Skeletal muscle cell (primary cell): ENCODE data around the gene DPP10.

Source experiments
- DNase-seq: peaks from one replicate; pipeline ENCODE4 v3.0.0-alpha.2; 2010; ENCODE audit warnings: low read depth
- H3K4me3 ChIP-seq: 2 replicates; pipeline ENCODE4 v1.5.1; 2011; ENCODE audit warnings: low read depth, mild to moderate bottlenecking, control low read depth, low read length, moderate library complexity

DPP10 gene

GRCh38 chr2:115691409-115691808 is 1249.0 kb downstream of the DPP10 start:
- DNase-seq: no peak
- H3K4me3 ChIP-seq: no peak overlapping the region

- no peak overlapping the region for H3K4me3 ChIP-seq
- no peak for DNase-seq
These were observed 1252.2 kb downstream of the DPP10 start for GRCh38 chr2:115694651-115695050.

- no peak for DNase-seq
- H3K4me3 ChIP-seq: no peak overlapping the region
These were observed 1290.8 kb downstream of the DPP10 start for GRCh38 chr2:115733190-115733775.

- no peak for DNase-seq
These were observed 1295.7 kb downstream of the DPP10 start for GRCh38 chr2:115738111-115738510.

GRCh38 chr2:115739574-115739973 is 1297.1 kb downstream of the DPP10 start:
- H3K4me3 ChIP-seq: no peak overlapping the region
- no peak for DNase-seq

More at GRCh38 chr2:115738111-115738510, 1295.7 kb downstream of the DPP10 start:
- H3K4me3 ChIP-seq: no peak overlapping the region

GRCh38 chr2:115746151-115746550 is 1303.7 kb downstream of the DPP10 start:
- H3K4me3 ChIP-seq: no peak overlapping the region
- no peak for DNase-seq

- no peak for DNase-seq
- H3K4me3 ChIP-seq: no peak overlapping the region
These were observed 1314.8 kb downstream of the DPP10 start for GRCh38 chr2:115757286-115757685.

- no peak for DNase-seq
- no peak overlapping the region for H3K4me3 ChIP-seq
These were observed 1321.2 kb downstream of the DPP10 start for GRCh38 chr2:115763601-115764000.

GRCh38 chr2:115771516-115771915 is 1329.1 kb downstream of the DPP10 start:
- no peak for DNase-seq
- no peak overlapping the region for H3K4me3 ChIP-seq

GRCh38 chr2:115774361-115774760 is 1331.9 kb downstream of the DPP10 start:
- DNase-seq: no peak
- no peak overlapping the region for H3K4me3 ChIP-seq

GRCh38 chr2:115779085-115779632 is 1336.7 kb downstream of the DPP10 start:
- no peak for DNase-seq
- H3K4me3 ChIP-seq: no peak overlapping the region

- no peak for DNase-seq
- no peak overlapping the region for H3K4me3 ChIP-seq
These were observed 1339.8 kb downstream of the DPP10 start for GRCh38 chr2:115782286-115782685.

- no peak for DNase-seq
- no peak overlapping the region for H3K4me3 ChIP-seq
These were observed 1353.6 kb downstream of the DPP10 start for GRCh38 chr2:115796078-115796477.

GRCh38 chr2:115807276-115807675 is 1364.8 kb downstream of the DPP10 start:
- no peak overlapping the region for H3K4me3 ChIP-seq
- DNase-seq: no peak

- no peak for DNase-seq
- no peak overlapping the region for H3K4me3 ChIP-seq
These were observed 1383.5 kb downstream of the DPP10 start for GRCh38 chr2:115825912-115826311.

- DNase-seq: no peak
- no peak overlapping the region for H3K4me3 ChIP-seq
These were observed 1390.8 kb downstream of the DPP10 start for GRCh38 chr2:115833196-115833595.

GRCh38 chr2:115838539-115838938 is 1396.1 kb downstream of the DPP10 start:
- no peak overlapping the region for H3K4me3 ChIP-seq
- no peak for DNase-seq

- no peak overlapping the region for H3K4me3 ChIP-seq
- no peak for DNase-seq
These were observed 1399.9 kb downstream of the DPP10 start for GRCh38 chr2:115842306-115842705.

- no peak for DNase-seq
- H3K4me3 ChIP-seq: no peak overlapping the region
These were observed 1405.8 kb downstream of the DPP10 start for GRCh38 chr2:115848192-115848591.

GRCh38 chr2:115867024-115867423 is 1424.6 kb downstream of the DPP10 start:
- no peak for DNase-seq
- no peak overlapping the region for H3K4me3 ChIP-seq

- no peak overlapping the region for H3K4me3 ChIP-seq
- DNase-seq: no peak
These were observed 1432.0 kb downstream of the DPP10 start for GRCh38 chr2:115874427-115874826.

- no peak for DNase-seq
- no peak overlapping the region for H3K4me3 ChIP-seq
These were observed 1438.1 kb downstream of the DPP10 start for GRCh38 chr2:115880558-115880957.
